Activated T-cell treated with anti-CD3 and anti-CD28 coated beads for 48 hours (primary cell): ENCODE results near the gene P2RX7.

ENCODE experiments used
- DNase-seq: peaks from one replicate; pipeline ENCODE4 v3.0.0-alpha.2; 2020; ENCODE audit warnings: low read depth

The P2RX7 gene

GRCh38 chr12:121132601-121133481 lies at the start of gene P2RX7:
Gene P2RX7, plus strand, starts transcription at chr12:121132876. Its CDS starts 95 bp downstream, at chr12:121132971.
- DNase-seq: peak; percentile 44

GRCh38 chr12:121084229-121084628 lies 48.4 kb upstream of the P2RX7 start:
- no peak for DNase-seq

GRCh38 chr12:121085069-121085468 lies 47.6 kb upstream of the P2RX7 start:
- no peak for DNase-seq

GRCh38 chr12:121085506-121086353 lies 46.9 kb upstream of the P2RX7 start:
- no peak for DNase-seq

DNA sequence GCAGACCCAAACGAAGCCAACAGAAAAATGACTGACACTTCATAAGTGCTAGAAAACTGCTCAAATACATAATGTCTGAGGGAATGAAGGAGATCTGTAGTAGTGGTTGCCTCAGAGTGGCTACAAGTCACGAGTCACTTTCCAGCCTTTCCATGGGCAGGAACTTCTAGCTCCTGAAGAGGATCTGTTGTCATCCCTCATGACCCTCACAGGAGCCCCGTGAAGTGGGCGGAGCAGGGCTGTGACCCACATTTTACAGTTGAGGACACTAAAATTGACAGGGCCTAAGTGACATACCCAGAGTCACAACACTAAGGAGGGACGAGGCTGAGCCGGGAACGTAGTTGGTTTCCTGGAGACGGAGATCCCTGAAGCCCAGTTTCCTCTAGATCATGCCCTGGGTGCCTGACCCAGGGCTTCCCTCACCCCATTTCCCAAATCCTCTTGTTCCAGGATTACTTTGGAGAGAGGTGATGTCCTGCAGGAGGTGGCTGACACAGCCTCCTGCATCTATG lies 45.8 kb upstream of the P2RX7 start:
- DNase-seq: no peak

DNA sequence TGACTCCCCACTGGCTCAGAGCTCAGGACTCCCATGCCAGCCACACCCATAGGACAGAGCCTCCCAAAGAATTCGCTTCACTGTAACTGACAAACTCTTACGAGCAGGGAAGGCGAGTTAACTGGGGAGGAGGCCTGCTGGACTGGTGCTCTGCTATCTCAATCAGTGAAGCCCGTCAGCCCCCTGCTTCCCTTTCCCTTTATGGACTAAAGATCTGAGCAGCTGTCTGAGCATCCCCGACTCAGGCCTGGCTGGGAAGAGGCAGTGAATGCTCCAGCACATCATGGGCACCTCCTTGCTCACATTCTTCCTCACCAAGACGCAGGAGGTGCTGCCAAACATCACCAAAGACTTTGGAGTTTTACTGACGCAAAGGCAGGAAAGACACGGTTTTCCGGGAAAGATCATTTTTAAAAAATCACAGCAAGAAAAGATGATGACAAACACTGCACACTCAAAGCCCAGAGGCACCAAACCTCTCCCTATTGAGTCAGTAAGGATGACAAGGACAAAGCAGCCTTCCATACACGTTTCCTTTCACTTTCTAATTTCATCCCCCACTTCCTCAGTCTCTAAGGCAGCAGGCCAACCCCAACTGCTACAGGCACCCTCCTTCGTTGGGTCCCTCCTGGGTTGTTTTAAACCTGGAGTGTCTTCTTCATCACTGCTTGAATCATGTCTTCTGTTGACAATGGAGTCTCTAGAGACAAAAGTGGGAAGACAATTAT lies 45.0 kb upstream of the P2RX7 start:
- no peak for DNase-seq

DNA sequence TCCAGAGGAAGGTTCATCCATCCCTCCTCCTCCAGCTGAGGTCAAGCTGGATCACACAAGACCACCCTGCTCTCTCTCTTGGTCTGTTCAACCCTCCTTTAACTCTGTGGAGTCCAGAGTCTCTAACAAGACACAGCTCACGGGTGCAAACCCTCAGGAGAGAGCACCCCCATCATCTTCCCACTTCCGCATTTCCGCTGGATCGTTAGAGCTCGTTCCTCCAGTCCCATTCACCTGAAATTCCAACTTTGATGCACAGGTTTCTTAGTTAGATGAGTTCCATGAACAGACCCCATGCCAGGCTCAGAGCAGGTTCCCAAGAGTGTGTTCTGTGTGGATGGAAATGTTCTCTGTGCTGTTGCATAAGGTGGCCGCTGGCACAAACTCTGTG lies 44.5 kb upstream of the P2RX7 start:
- no peak for DNase-seq

GRCh38 chr12:121089031-121089812 lies 43.5 kb upstream of the P2RX7 start:
- no peak for DNase-seq

DNA sequence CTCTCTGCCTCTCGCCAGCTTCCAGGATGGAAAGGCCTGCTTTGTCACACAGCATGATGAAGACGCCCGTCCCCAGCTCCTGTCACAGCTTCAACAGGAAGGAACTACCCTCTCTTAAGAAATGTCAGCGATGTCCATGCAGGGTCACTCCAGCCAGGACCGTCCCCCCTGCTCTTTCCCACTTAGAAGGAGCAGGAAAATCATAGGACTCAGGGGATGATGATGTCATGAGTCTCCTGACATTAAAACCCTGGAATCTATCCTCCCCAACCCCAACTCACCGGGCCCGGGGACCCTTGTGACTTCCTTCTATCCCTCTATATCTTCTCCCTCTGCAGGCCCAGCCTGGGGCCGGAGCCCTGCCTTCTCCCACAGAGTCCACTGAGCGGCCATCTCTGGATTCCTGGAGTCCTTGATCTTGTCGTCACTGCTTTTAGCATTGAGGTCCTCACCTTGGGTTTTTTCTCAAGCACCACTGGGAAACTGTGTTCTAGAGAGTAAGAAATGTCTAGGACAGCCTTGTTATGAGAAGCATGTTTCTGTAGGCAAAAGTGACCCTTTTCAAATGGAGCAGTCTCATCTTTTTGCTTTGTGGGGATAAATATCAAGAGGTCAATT lies 42.8 kb upstream of the P2RX7 start:
- no peak for DNase-seq

- DNase-seq: no peak
Measured at GRCh38 chr12:121090586-121091514, 41.8 kb upstream of the P2RX7 start.

DNA sequence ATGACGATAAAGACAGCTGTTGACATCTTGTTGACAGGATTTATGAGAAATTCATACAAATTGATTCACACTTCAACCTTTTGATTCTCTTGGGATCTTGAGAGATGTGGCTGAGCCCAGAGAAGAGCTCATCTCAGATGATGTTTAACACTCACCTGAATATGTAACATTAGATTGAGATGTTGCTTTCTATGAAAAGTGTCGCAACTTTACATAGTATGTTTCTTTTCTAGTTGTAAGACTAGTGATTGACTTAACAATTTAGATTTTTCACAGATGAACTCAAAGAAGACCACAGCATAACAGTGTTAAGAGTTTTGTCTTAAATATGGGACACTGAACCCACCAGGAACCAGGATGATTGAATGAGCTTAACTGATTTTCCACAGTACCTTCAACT lies 40.6 kb upstream of the P2RX7 start:
- no peak for DNase-seq

DNA sequence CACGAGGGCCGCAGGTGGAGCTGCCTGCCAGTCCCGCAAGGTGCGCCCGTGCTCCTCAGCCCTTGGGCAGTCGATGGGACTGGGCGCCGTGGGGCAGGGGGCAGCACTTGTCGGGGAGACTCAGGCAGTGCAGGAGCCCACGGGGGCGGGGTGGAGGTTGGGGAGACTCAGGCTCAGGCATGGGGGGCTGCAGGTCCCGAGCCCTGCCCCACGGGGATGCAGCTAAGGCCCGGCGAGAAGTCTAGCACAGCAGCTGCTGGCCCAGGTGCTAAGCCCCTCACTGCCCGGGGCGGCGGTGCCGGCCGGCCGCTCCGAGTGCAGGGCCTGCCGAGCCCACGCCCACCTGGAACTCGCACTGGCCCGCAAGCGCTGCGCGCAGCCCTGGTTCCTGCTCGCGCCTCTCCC lies 39.2 kb upstream of the P2RX7 start:
- DNase-seq: no peak

- peak; percentile 78 for DNase-seq
Measured at GRCh38 chr12:121095544-121096198, 37.0 kb upstream of the P2RX7 start.

GRCh38 chr12:121096199-121096798 lies 36.4 kb upstream of the P2RX7 start:
- no peak for DNase-seq

DNA sequence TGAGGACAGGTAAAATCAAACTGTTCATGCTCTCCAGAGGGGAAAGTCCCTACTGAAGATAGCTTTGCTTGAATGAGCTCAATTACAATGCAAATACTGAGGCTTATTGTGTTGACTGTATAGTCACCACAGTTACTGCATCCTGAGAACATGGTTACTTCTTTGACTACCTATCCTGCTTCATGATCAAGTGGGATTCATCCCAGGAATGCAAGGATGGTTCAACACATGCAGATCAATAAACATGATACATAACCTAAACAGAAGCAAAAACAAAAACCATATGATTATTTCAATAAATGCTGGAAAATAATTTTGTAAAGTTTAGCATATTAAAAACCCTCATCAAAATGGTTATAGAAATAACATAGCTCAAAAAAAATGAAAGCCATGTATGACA lies 32.9 kb upstream of the P2RX7 start:
- DNase-seq: no peak

DNA sequence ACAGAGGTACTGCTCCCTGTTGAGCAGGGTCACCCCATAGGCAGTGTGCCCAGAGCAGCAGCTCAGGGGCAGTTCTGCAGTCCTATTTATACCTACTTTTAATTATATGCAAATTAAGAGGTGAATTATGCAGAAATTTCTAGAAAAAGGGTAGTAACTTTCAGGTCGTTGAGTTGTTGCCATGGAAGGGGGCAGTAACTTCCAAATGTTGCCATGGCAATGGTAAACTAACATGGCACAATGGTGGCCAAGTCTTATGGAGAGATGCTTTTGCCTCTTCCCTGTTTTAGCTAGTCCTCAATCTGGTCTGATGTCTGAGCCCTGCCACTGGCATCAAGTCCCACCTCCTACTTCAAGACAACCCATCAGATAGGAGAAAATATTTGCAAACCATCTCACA lies 30.4 kb upstream of the P2RX7 start:
- no peak for DNase-seq

- no peak for DNase-seq
Measured at GRCh38 chr12:121107681-121108080, 25.0 kb upstream of the P2RX7 start.

DNA sequence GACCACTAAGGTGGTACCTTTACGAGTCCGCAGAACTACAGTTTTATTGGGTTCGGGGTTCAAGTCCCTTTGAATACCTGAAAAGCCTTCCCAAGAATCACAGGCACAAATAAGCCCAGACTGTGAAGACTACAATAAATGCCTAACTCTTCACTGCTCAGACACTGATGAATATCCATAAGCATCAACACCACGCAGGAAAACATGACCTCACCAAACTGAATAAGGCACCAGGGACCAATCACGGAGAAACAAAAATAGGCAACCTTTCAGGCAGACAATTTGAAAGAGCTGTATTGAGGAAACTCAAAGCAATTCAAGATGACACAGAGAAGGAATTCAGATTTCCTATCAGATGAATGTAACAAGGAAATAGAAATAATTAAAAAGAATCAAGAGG lies 24.2 kb upstream of the P2RX7 start:
- no peak for DNase-seq
